BLaER1 (cell line): Measurements from ENCODE around the gene DYDC2.
A peak's percentile ranks its signal among the peaks of the same experiment; 100 is the strongest.
"Not testable (repeated sequence)": the region's sequence is repeated elsewhere in the genome, so short reads cannot be mapped to it uniquely, and the experiment has no call there.

ENCODE experiments used
- H3K27ac ChIP-seq: shearing (Covaris generic); formaldehyde crosslinking; 2 replicates; pipeline ENCODE4 v1.8.1; 2022
- H3K27me3 ChIP-seq: shearing (Covaris generic); formaldehyde crosslinking; 2 replicates; pipeline ENCODE4 v1.8.1; 2022
- H3K36me3 ChIP-seq: shearing (Covaris generic); formaldehyde crosslinking; 2 replicates; pipeline ENCODE4 v1.8.1; 2022
- H3K4me1 ChIP-seq: shearing (Covaris generic); formaldehyde crosslinking; 2 replicates; pipeline ENCODE4 v1.8.1; 2022
- H3K4me2 ChIP-seq: shearing (Covaris generic); formaldehyde crosslinking; 2 replicates; pipeline ENCODE4 v1.8.1; 2022
- H3K4me3 ChIP-seq: shearing (Covaris generic); formaldehyde crosslinking; 2 replicates; pipeline ENCODE4 v1.8.1; 2022
- H3K9ac ChIP-seq: shearing (Covaris generic); formaldehyde crosslinking; 2 replicates; pipeline ENCODE4 v1.8.1; 2022
- H3K9me3 ChIP-seq: shearing (Covaris generic); formaldehyde crosslinking; 2 replicates; pipeline ENCODE4 v1.8.1; 2022
- H4K20me1 ChIP-seq: shearing (Covaris generic); formaldehyde crosslinking; 2 replicates; pipeline ENCODE4 v1.8.1; 2022
- Cebpa-rat ChIP-seq: shearing (Covaris generic); IDR thresholded peaks from 2 replicates; pipeline ENCODE4 v1.8.1; 2022

Gene DYDC2

DNA sequence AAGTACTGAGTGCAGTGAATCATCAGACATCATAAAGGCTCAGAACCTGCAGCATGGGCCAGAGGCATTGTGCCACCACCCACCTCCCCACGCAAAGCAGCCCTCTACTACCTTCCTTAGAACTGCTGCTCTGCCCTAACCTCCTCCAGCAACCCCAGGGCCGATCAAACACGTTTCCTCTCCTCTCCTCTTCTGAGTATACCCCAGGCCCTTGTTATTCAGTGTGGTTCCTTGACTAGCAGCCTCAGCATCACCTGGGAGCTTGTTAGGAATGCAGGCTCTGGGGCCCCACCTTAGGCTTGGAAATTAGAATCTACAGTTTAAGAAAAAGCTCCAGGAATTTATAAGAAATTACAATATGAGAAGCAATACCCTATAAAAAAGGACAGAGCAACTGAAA lies 33.3 kb upstream of the DYDC2 start:
- Histone ChIP-seq H3K27me3 (no peaks in the 10 kb centered on the region), H3K9ac (no peak overlapping the region), H3K4me2 (peak overlapping the region; percentile 46), H3K9me3 (no peaks in the 10 kb centered on the region), H3K4me1 (peaks cover 19% of the 10 kb centered on the region), H3K36me3 (no peaks in the 10 kb centered on the region), H4K20me1 (no peaks in the 10 kb centered on the region), H3K4me3 (no peak overlapping the region), H3K27ac (peak overlapping the region; percentile 25; the same call in 1 of the 2 replicates)
- no peak for TF ChIP-seq Cebpa-rat

DNA sequence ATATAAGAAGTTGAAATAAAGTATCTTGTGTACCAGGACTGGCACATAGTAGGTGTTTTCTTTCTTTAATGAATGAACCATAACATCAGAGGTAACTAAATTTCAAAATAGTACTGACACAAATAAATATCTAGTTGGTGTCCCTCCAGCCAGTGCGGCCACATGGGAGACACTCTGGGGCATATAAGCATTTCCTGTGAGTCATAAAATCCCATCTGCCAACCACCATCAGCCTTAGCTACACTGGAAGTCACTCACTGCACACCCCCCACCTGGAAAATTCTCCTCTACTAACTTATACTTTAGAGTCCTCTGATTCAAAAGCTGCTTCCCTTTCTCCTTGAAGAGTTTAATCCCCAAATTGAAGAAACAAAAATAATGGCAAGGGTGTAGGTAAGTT lies 32.5 kb upstream of the DYDC2 start:
- TF ChIP-seq Cebpa-rat, result no peak
- Histone ChIP-seq H3K4me3 (no peak overlapping the region), H3K9me3 (no peaks in the 10 kb centered on the region), H3K4me1 (peaks cover 19% of the 10 kb centered on the region), H4K20me1 (no peaks in the 10 kb centered on the region), H3K4me2 (peak overlapping the region; percentile 46), H3K36me3 (no peaks in the 10 kb centered on the region), H3K27ac (no peak overlapping the region), H3K9ac (no peak overlapping the region), H3K27me3 (no peaks in the 10 kb centered on the region)

DNA sequence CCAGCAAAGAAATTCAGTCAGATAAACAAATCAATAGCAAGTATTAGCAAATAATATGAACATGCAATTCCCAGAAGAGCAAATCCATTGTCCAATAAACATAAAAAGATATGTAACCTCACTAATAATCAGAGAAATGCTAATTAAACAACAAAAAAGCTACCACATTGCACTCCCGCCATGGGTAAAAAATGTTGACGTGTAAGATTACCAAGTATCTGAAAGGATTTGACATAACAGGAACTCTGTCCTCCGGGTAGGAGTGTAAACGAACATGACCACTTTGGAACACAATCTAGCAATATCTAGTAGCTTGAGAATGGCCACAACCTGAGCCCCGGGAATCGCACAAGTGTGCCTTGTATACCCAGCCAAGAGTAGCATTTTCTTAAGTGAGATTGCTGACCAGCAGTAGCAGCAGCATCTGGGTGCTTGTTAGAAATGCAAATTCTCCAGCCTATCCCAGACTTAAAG lies 31.7 kb upstream of the DYDC2 start:
- H3K4me2 ChIP-seq, result no peak overlapping the region
- no peak for TF ChIP-seq Cebpa-rat
- no peaks in the 10 kb centered on the region for H3K9me3 ChIP-seq
- H4K20me1 ChIP-seq, result no peaks in the 10 kb centered on the region
- H3K27ac ChIP-seq, result no peak overlapping the region
- H3K36me3 ChIP-seq, result no peaks in the 10 kb centered on the region
- H3K4me3 ChIP-seq, result no peak overlapping the region
- H3K27me3 ChIP-seq, result no peaks in the 10 kb centered on the region
- H3K9ac ChIP-seq, result no peak overlapping the region
- H3K4me1 ChIP-seq, result peaks cover 19% of the 10 kb centered on the region

DNA sequence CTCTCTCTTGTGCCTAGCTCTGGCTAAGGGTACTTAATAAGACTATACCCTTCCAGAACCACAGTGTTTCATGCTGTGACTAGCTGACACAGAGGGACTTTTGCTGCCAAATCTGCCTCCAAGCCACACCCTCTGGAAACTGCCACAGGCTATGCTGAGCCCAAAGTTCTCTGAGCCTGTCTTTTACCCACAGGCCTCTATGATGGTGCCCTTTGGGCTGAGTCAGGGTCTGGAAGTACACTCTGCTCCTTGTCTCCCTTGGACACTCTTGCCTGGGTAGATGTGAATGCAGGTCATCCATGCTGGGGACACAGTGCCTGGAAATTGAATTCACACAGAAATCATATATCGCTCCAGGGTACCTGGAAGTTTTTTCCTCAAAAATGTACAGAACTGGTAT lies 22.6 kb upstream of the DYDC2 start:
- H4K20me1 ChIP-seq, result no peaks in the 10 kb centered on the region
- no peak overlapping the region for H3K4me2 ChIP-seq
- no peaks in the 10 kb centered on the region for H3K27me3 ChIP-seq
- H3K4me1 ChIP-seq, result no peaks in the 10 kb centered on the region
- no peaks in the 10 kb centered on the region for H3K9me3 ChIP-seq
- no peak overlapping the region for H3K4me3 ChIP-seq
- no peak overlapping the region for H3K27ac ChIP-seq
- no peaks in the 10 kb centered on the region for H3K36me3 ChIP-seq
- TF ChIP-seq Cebpa-rat, result no peak
- no peak overlapping the region for H3K9ac ChIP-seq

DNA sequence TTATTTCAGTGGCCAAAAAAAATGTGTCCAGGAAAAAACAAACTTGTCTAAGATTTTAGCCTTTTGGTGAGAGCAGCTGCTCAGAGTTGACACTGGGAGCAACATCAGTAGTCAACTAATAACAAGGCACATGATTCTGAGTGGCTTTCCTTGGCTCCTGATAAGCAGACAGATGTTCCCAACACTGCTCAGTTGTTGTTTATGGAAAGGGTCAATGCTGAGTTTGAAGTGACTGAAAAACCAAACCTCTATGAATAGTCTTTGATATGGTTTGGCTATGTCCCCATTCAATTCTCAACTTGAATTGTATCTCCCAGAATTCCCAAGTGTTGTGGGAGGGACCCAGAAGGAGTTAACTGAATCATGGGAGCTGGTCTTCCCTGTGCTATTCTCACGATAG lies 12.3 kb upstream of the DYDC2 start:
- no peak for TF ChIP-seq Cebpa-rat
- no peaks in the 10 kb centered on the region for H3K36me3 ChIP-seq
- no peaks in the 10 kb centered on the region for H4K20me1 ChIP-seq
- peaks cover 1% of the 10 kb centered on the region; the same call in 1 of the 2 replicates for H3K4me1 ChIP-seq
- no peak overlapping the region for H3K27ac ChIP-seq
- no peak overlapping the region for H3K4me3 ChIP-seq
- H3K27me3 ChIP-seq, result no peaks in the 10 kb centered on the region
- peaks cover 15% of the 10 kb centered on the region for H3K9me3 ChIP-seq
- no peak overlapping the region for H3K9ac ChIP-seq
- H3K4me2 ChIP-seq, result no peak overlapping the region

DNA sequence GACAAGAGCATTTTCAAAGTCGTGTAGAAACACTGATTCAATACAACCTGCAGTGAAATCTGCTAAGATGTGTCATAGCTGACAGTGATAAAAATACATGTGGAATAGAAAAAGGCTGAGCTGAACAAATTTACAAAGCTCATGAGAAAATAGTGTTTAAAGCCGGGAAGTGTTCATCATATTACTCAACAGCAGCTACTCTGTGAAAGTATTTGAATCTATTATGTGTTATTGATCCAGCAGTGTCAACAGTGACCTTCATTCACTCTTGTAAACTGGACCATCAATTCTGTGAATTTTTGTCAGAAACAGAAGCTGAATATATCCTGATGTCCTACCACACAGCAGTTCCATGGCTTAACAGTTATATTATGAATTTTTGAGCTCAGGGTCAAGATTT lies 11.7 kb upstream of the DYDC2 start:
- no peak overlapping the region for H3K4me2 ChIP-seq
- no peaks in the 10 kb centered on the region for H4K20me1 ChIP-seq
- no peak overlapping the region for H3K4me3 ChIP-seq
- H3K4me1 ChIP-seq, result peaks cover 7% of the 10 kb centered on the region
- H3K27me3 ChIP-seq, result no peaks in the 10 kb centered on the region
- H3K27ac ChIP-seq, result no peak overlapping the region
- H3K9ac ChIP-seq, result no peak overlapping the region
- no peak for TF ChIP-seq Cebpa-rat
- no peaks in the 10 kb centered on the region for H3K36me3 ChIP-seq
- H3K9me3 ChIP-seq, result peaks cover 15% of the 10 kb centered on the region

DNA sequence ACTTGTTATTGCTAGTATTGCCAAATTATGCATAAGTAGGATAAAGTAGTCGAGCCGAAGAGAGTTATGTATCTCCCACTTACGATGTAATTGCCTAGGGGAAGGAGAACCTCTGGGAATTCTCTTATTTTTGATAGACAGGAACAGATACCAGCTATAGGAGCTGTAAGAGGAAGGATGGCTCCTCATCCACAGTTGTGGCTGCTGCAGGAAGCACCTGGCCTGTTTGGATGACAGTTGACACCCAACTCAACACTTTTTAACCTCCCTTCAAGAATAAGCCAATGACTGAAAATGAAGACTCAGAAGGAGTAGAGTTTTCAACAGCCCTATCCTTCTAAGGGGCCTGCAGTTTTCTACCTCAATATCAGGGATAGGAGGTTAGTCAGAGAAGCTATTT lies 6.3 kb upstream of the DYDC2 start:
- H3K9ac ChIP-seq, result no peak overlapping the region; the same call in 1 of the 2 replicates
- no peak overlapping the region; the same call in 1 of the 2 replicates for H3K4me3 ChIP-seq
- no peaks in the 10 kb centered on the region for H3K36me3 ChIP-seq
- no peak for TF ChIP-seq Cebpa-rat
- H4K20me1 ChIP-seq, result no peaks in the 10 kb centered on the region
- peaks cover 32% of the 10 kb centered on the region for H3K4me1 ChIP-seq
- peaks cover 15% of the 10 kb centered on the region for H3K9me3 ChIP-seq
- H3K27me3 ChIP-seq, result no peaks in the 10 kb centered on the region
- peak overlapping the region; percentile 69 for H3K4me2 ChIP-seq
- peak overlapping the region; percentile 84 for H3K27ac ChIP-seq

DNA sequence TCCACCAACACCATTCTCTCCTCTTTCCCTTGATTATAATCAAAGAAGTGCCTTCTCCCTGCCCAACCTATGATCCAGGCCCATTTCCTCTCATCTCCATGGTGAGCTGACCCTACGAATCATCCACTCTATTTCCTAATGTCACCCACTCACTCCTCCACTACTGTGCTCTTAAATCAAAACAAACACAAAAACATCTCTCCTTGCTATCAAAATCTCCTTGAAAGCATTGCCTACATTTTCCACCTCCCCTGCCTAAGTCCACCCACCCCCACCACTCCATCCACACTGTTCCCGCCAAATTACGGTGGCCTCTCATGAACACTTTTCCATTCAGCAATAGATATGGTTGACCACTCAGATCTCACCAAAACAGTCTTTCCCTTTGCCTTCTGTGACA lies 5.4 kb upstream of the DYDC2 start:
- Histone ChIP-seq H3K9ac (no peak overlapping the region), H3K27me3 (peaks cover 4% of the 10 kb centered on the region), H4K20me1 (no peaks in the 10 kb centered on the region), H3K36me3 (no peaks in the 10 kb centered on the region), H3K4me1 (peaks cover 36% of the 10 kb centered on the region), H3K4me3 (no peak overlapping the region), H3K4me2 (peak overlapping the region; percentile 69), H3K9me3 (peaks cover 15% of the 10 kb centered on the region), H3K27ac (peak overlapping the region; percentile 84)
- no peak for TF ChIP-seq Cebpa-rat

DNA sequence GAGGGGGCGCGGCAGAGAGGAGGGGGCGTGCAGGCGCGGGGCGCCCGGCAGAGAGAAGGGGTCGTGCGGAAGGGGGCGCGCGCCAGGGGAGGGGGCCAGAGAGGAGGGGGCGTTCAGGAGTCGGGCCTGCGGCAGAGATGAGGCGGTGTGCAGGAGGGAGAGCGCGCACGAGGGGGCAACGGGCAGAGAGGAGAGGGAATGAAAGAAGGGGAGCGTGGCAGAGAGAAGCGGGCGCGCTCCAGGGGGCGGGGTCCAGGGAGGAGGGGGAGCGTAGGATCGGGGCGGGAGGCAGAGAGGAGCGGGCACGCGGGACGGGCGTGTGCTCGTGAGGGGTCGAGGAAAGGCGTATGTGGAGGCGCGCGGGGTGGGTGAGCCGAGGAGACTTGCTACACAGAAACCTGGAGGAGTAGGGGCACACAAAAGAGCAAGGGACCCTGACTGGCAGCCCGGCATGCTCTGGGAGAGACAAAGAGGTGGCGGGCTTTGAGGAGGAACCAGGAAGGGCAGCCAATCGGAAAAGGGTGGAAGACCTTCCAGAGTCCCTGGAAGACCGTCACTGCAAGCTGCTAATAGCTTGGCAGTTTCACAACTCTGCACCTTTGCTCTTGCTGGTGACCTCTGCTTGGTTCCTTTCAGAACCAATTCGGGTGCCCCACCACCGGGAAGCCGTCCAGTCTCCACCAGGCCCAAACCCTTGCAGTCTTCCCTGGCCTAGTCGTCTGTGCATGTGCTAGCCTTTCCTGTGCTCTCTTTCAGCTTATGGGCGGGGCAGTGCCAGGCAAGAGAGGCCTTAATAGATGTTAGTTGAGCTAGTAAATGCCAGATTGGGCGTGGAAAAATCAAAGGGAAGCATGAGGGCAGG lies 639 bp downstream of the DYDC2 start:
- peak overlapping the region; percentile 67 for H3K4me3 ChIP-seq
- H3K4me2 ChIP-seq, result peak overlapping the region; percentile 94
- 0 out of 2 replicates have a peak overlapping the region, but pooled peaks have one; percentile 26 for H3K27ac ChIP-seq
- no peaks in the 10 kb centered on the region for H4K20me1 ChIP-seq
- H3K9ac ChIP-seq, result peak overlapping the region; percentile 48; the same call in 1 of the 2 replicates
- H3K9me3 ChIP-seq, result peaks cover 21% of the 10 kb centered on the region
- peaks cover 19% of the 10 kb centered on the region for H3K4me1 ChIP-seq
- H3K36me3 ChIP-seq, result no peaks in the 10 kb centered on the region
- no peak for TF ChIP-seq Cebpa-rat
- H3K27me3 ChIP-seq, result peaks cover 22% of the 10 kb centered on the region

DNA sequence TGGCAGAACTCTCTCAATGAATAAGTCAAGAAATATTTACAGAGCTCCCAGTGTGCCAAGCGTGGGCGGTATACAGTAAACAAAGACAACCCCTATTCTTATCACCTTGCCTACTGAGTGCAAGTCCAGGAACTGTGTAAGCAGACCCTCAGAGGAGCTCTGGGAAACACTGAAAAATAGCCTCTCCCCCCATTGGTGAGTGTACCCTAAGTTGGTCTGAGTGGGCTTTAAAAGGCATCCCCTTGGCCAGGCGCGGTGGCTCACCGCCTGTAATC lies 1.2 kb downstream of the DYDC2 start:
- no peaks in the 10 kb centered on the region for H3K36me3 ChIP-seq
- TF ChIP-seq Cebpa-rat, result no peak
- peak overlapping the region; percentile 94 for H3K4me2 ChIP-seq
- no peak overlapping the region for H3K9ac ChIP-seq
- H3K4me3 ChIP-seq, result peak overlapping the region; percentile 67; the same call in 1 of the 2 replicates
- peaks cover 22% of the 10 kb centered on the region for H3K27me3 ChIP-seq
- no peaks in the 10 kb centered on the region for H4K20me1 ChIP-seq
- H3K9me3 ChIP-seq, result peaks cover 21% of the 10 kb centered on the region
- H3K27ac ChIP-seq, result no peak overlapping the region
- peaks cover 17% of the 10 kb centered on the region for H3K4me1 ChIP-seq

DNA sequence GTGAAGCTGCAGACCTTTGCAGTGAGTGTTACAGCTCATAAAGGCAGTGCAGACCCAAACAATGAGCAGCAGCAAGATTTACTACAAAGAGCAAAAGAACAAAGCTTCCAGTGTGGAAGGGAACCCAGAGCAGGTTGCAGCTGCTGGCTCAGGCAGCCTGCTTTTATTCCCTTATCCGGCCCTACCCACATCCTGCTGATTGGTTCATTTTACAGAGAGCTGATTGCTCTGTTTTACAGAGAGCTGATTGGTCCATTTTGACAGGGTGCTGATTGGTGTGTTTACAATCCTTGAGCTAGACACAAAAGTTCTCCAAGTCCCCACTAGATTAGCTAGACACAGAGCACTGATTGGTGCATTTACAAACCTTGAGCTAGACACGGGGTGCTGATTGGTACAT lies 2.3 kb downstream of the DYDC2 start:
- not testable (repeated sequence) for H3K36me3 ChIP-seq, H4K20me1 ChIP-seq, H3K4me3 ChIP-seq, H3K9ac ChIP-seq, H3K4me2 ChIP-seq, H3K27ac ChIP-seq
- H3K9me3 ChIP-seq, result peaks cover 21% of the 10 kb centered on the region
- peaks cover 22% of the 10 kb centered on the region for H3K27me3 ChIP-seq
- peaks cover 17% of the 10 kb centered on the region for H3K4me1 ChIP-seq
